ENCODE measurements around the gene MUS81.

MUS81 gene

DNA sequence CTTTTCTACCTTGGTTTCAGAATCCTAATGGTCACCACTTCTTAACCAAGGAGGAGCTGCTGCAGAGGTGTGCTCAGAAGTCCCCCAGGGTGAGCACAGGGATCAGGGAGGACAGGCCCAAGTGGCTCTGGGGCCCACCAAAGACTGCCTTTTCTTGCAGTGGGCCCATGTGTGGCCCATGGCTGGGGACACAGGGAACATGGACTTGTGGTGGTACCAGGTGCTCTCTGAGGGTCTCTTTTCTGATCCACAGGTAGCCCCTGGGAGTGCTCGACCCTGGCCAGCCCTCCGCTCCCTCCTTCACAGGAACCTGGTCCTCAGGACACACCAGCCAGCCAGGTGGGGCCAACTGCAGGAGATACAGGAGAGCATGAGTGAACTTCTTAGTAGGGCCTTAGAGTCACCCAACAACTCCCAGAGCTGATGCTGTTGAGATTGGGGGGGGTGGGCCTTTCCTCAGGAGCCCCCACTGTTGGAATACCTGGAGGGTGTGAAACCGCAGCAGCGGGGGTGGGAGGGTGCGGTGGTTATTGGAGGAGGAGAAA is 2.0 kb downstream of the MUS81 start:
- no peak for DNase-seq

DNA sequence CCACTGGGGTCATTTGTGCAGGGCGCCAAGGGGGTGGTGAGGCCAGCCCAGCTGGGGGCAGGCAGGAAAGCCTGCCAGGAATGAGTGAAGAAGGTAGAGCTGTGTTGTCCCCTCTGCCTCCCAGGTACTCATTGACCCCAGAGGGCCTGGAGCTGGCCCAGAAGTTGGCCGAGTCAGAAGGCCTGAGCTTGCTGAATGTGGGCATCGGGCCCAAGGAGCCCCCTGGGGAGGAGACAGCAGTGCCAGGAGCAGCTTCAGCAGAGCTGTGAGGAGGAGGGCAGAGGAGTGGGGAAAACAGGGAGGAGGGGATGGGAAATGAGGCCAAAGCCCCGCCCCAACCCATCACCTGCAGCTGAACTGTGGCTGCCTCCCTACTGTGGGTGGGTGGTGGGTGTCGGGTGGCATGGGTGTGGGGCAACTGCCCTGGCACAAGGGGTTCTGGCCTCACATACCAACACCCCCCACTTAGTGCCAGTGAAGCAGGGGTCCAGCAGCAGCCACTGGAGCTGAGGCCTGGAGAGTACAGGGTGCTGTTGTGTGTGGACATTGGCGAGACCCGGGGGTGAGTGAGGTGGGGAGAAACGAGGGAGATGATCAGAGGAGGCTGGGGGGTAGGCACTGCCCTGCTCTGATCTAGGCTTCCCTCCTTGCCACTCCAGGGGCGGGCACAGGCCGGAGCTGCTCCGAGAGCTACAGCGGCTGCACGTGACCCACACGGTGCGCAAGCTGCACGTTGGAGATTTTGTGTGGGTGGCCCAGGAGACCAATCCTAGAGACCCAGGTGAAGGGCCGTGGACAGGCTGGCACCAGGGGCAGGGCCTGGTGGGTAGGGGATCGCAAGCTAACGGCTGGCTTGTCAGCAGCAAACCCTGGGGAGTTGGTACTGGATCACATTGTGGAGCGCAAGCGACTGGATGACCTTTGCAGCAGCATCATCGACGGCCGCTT is 3.0 kb downstream of the MUS81 start:
- DNase-seq: no peak

DNA sequence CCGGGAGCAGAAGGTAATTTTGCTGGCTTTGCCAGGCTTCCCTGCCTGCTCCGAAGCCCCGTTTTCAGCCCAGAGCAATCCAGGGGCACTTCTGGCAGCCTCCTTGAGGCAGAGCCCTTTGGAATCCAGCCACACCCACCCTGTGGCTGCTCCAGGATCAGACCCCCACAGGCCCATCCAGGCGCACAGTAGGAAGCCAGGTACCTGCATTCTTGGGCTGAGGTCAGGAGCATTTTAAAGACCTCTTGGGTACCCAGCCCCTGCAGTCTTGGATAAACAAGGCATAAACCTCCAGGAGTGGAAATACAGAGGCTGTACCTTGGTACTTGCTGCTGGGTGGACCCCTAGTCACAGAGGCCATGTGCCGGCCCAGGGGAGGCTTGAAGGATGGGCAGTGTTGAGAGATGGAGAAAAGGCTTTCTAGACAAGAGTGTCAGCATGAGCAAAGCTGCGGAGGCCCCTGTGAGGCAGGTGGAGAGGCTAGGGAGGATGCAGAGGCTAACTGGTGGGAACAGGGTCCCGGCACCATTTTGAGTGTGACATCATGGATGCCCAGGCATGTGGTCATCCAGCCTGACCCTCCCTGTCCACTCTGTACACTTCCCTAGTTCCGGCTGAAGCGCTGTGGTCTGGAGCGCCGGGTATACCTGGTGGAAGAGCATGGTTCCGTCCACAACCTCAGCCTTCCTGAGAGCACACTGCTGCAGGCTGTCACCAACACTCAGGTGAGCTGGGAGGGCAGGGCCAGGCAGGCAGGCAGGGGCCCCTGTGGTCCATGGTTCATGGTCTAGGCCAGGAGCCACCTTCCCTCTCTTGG is 3.9 kb downstream of the MUS81 start:
- DNase-seq: no peak

DNA sequence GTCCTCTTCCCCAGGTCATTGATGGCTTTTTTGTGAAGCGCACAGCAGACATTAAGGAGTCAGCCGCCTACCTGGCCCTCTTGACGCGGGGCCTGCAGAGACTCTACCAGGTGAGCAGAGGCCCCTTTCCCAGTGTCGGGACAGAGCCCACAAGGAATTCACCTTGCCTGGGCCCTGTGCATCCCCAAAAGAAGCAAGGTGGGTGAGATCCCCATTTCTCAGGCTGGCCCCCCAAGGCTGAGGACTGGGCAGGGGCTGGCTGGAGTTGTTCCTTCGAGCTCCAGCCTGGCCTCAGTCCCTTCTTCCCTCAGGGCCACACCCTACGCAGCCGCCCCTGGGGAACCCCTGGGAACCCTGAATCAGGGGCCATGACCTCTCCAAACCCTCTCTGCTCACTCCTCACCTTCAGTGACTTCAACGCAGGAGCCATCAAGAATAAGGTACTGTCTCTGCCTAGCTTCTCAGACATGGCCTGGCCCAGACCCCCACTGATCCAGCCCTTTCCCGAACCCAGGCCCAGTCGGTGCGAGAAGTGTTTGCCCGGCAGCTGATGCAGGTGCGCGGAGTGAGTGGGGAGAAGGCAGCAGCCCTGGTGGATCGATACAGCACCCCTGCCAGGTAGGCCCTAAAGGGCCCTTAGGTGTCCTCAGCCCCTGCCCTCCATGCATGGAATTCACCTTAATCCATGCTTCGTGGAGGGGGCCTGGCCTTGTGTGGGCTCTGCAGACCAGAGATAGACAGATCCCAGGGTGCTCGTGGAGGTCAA is 4.7 kb downstream of the MUS81 start:
- DNase-seq: no peak

DNA sequence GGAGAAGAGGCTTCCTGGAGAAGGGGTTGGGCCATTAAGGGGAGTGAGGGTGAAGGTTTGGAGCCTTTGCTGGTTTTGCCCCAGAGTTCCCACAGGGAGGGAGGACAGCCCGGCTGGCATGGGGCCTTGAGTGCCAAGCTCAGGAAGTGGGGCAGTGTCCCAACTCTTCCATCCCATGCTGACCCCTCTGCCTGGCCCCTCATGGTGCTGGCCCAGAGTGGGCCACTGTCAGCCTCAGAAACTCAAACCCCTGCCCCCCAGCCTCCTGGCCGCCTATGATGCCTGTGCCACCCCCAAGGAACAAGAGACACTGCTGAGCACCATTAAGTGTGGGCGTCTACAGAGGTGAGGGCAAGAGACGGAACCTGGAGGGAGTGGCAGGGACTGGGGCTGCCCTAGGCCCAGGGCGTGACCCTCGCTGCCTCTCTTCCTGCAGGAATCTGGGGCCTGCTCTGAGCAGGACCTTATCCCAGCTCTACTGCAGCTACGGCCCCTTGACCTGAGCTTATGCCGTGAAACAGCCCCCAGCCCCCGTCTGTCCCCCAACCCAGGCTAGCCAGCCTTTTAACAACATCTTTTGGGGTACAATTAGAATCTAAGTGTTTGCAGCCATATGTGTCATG is 5.4 kb downstream of the MUS81 start:
- no peak for DNase-seq

DNA sequence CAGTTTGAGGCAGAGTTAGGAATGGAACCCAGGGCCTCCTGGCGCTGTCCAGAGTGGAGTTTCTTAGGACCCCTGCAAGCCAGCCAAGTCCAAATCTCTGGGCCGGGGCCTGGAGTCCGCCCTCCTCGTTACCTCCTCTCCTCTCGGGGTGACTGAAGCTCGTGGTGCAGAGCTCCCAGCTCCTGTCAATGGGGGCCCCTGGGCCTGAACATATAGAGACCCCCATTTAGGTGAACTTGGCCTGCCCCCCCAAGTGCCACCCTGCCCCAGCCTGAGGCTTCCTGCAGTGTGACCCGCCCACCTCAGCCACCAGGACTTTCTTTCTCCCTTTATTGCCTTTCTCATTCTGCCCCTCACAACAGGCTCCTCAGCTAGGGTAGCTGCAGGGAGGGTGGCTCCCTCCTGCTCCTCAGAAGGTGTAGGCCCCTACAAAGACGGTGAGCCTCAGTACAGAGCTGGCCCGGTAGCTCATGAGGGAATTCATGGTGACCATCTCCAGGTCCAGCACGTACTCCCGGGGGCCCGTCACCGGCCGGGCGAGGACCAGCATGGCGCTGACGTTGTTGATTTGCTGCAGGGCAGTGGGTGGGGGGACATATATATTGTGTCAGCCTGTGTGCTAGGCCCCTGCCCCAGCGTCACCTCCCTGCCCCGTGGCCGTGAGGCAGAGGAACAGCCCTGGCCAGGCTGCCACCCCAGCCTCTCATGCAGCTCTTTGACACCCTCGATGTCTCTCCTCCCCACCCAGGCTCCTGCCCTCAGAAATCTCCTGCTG is 6.5 kb downstream of the MUS81 start:
- DNase-seq: no peak

DNA sequence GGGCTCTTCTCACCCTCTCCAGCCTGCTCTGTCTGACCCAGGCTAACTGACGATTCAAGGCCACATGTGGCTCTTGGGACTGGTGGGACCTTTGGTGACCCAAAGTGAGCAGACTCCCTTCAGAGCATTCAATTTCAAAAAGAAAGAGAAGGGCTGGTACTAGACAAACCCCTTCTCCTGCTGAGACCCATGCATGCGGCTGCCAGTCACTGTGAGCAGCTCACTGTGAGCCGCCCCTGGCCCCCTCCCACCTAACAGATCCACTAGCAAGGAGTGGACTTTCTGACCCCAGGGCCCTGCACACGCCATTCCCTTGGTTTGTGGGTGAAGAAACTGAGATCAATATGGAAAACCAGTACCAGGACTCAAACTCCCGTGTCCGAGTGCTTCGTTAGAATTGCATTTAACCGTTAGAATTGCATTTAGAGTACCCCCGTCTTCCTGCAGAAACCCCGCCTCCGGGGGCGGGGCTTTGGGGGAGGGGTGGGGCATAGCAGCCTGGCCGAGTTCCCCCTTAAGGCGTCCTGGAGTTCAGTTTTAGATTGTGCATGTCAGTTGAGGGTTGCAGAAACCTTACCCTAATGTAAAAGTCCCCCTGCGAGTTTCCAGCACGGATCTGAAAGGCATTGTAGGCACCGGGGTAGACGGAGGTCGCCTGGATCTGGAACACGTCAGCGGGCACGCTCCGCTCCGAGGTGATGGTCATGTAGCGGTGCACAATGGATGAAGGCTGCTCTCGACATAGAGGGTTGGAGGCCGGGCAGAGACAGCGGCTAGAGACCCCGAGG is 7.2 kb downstream of the MUS81 start:
- no peak for DNase-seq

DNA sequence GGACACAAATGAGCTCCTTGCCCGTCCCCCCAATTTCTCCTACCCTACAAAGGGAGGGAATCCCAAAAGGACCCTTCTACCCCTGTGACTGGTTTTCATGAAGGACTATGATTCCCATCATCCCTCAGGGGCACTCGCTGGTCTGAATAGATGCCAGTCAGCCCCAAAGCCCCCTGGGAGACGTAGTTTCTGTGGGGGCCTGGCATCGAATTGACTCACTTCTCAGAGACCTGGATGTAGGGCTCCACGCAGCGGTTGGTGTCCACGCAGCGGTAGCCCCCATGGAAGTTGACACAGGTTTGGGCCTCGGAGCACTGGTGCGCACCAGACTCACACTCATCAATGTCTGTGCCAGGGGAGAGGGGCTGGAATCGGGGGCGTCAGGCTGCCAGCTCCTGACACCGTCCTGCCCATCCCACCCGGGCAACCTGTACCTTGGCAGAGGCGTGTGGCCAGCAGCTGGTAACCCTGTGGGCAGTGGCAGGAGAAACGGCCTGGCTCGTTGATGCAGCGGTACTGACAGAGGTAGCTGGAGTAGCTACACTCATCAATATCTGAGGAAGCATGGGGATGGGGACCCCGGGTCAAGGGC is 7.9 kb downstream of the MUS81 start:
- no peak for DNase-seq

DNA sequence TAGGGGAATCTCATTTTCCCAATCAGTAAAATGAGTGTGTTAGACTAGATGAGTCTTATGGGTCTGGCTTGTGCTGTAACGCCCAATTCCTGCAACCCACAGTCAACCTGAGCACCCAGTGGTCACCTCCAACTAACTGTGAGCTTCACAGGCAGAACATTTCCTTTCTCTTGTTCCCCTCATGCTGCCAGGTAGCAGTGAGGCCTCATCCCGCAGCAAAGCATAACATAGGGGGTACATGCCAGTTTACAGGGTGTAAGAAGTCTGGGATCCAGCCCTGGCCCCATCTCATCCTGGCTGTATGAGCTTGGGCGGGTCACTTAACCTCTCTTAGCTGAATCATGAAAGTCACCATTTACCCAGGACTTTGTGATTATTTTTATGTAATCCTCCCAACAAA is 8.7 kb downstream of the MUS81 start:
- no peak for DNase-seq

DNA sequence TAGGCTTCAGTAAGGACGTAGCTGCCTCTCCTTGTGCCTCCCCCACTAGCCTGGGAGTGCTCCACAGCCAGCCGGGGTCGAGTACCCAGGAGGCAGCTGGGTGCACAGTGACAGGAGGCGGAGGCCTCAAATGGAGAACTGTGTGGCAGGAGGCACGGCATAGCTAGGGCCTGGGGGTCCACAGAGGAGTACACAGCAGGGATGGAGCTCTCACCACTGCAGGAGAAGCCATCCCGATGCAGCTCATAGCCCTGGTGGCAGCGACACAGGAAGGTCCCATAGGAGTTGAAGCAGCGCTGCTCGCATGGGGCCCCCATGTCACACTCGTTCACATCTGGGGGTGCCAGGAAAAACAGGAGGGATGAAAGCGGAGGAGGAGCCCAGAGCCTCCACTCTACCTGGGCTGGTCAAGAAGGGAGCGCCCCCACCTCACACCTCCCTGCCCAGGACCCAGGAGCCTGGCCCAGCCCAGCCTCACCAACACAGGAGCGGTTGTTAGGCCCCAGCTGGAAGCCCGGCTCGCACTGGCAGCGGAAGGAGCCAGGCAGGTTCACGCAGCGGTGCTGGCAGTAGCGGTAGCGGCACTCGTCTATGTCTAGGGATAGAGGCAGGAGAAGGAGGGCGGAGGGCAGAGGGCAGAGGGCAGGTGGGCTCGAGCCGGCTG is 9.5 kb downstream of the MUS81 start:
- DNase-seq: no peak

DNA sequence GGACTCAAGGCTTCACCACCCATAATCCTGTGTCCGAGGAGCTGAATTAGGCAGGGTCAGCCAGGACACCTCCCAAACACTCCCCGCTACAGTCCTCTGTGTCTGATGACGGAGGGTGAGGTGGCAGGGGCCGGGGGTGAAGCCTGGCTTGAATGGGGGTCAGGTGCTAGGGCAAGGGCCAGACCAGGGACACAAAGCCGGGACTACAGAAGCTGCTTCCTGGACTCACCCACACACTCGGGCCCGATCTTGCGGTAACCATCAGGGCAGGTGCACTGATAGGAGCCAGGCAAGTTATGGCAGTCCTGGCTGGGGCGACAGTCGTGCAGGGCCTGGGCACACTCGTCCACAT is 10.1 kb downstream of the MUS81 start:
- DNase-seq: no peak

DNA sequence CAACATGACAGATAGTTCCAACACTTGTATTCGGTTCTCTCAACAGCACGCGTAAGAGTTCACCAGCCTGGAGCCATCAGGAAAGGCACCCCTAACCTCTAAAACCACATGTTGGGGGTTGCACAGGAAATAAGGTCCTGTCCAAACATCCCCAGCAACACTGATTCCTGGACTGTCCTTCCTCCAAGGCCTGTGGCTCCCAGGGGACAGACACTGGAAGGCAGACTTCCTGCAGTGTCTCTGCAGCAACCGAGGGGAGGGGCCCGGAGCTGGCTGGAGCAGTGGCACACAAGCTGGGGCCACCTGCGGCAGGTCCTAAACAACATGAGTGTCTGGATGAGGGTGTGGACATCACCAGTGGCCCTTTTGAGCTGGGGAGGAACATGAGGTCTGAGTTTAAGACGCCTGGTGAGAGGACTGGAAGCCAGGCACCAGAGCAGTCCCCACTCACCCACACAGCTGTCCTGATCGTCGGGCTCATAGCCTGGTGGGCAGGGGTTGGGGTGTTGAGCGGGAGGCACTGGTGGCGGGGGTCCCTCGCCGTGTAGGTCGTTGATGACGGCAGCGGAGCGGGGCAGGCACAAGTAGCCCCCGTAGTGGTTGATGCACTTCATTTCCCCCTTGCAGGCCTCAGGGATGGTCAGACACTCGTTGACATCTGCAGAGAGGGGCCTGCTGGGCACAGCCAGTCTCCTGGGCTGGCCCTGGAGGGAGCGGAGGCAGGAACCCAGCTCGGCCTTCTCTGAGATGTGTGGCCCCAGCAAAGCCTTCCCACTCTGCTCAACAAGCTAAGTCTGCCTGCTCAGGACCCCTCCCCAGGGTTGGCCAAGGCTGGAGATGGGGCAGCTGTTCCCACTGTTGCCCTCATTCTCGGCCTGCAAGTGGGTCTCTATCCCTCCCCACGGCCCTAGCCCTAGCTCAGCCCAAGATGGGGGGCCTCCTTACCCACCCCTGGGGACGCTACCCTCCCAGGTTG is 10.8 kb downstream of the MUS81 start:
- DNase-seq: no peak

DNA sequence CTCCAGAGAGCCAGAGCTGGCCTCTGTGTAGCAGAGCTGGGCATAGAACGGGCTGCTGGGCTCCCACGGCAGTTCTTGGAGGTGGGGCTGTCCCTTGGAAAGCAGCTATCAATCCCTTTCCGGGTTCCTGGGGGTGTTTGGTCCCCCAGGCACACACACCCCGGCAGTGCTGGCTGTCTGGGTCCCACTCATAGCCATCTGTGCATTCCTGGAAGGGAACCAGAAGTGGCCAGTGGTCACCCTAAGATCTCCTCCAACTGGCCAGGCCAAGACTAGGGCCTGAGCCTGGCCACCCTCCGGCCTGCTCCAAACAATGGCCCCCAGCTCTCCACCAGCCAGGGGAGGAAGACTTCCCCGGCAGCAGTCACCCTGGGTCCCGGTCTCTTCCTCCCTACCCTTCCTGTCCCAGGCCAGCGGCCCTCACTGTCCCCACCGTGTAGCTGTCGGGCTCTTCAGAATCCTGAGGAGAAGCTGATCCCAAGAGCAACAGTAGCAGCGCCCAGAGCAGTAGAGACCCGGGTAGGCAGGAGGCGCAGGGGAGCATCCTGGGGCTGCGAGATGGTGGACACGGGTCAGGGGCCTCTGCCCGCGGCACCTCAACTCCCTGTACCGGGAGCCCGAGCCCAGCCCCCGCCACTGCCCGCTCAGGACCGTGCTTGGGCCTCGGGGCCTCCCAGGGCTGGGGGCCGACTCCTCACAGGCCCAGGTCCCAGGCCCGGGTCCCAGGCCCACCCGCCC is 11.7 kb downstream of the MUS81 start:
- no peak for DNase-seq

DNA sequence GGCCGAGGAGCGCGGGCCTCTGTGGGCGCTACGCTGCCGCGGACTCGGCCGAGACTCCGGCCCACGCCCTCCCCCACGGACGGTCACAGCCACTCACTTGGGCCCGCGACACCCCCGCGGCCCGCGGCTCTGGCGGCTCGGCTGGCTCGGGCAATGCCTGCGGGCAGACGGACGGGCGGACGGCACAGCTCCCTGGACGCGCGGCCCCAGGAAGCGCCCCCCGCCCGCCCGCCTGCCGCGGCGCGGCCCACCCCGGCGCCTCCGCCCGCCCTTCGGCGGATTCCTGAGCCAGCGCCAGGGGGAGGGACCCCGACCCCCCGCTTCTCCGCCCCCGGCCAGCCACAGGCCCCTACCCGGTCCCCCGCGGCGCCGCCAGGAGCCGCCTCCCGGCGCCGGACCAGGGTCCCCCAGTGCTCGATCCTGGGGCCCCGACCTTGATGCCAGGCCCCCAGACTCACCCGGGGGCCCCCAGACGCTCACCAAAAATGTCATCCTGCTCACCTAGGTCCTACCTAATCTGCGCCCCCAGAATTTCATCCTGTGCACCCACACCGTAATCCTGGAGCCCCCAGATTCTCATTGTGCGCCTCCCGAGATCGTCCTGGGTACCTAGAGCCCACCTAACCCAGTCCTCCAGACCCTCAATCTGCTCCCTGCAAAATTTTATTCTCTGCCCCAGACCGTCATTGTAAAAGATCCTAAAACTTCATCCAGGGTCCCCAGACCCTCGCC is 12.5 kb downstream of the MUS81 start, which contains the start of gene EFEMP2:
Gene EFEMP2, minus strand, starts transcription at position 215 of the 732 bp plus-strand sequence. CDS start 446 bp downstream, outside the sequence.
- DNase-seq: no peak

DNA sequence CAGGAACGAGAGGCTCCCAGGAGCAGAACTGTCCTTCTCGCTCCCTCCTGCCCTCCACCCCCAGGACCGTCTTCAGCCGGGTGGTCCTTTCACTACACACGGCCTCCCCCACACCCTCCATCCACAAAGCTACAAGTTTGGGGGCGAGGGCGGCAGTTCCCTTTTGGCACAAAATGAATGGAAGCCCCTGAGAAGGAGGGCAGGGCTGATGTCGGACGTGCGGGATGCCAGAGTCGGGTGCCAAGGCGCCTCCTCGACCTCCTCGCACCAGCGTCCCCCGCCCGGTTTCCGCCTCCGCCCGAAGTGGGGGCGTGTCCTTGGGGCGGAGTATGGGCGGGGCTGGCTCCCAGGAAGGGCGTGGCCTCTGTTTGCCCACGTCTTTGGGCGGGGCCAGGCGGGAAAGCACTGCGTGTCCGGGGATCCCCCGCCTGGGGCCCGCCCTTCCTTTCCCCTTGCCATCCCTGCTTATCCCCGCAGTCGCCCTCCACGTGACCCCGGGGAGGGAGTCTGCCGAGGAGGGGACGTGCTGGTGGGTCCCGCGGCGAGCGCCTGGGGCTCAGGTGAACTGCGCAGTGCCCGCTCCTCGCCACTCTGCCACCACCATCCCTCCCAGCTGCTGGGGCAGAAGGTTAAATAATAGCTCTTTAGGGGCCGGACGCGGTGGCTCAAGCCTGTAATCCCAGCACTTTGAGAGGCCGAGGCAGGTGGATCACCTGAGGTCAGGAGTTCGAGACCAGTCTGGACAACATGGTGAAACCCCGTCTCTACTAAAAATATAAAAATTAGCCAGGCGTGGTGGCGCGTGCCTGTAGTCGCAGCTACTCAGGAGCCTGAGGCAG is 13.3 kb downstream of the MUS81 start:
- DNase-seq: peak; percentile 92

DNA sequence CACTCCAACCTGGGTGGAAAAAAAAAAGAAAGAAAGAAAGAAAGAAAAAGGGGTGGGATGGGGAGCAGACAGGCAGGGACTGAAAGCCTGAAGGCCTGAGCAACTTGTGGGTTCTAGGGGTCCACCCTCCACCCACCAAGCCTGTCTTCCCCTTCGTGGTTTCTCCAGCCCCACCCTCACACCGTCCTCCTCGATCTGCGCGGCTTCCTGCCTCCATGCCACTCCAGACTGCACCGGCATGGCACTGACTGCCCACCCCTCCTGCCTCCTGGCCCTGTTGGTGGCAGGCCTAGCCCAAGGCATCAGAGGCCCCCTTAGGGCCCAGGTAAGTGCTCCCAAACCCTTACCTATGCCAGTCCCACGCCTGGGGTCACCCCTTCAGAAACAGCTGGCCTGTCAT is 19.4 kb downstream of the MUS81 start, which contains the start of gene CTSW:
Gene CTSW, plus strand, starts transcription at position 221 of the 400 bp plus-strand sequence. Its CDS starts 18 bp downstream, at position 239.
- peak; percentile 79 for DNase-seq

Data from NK-92 treated with Interleukin-12 subunit alpha and Interleukin-12 subunit beta, amount 100 ng/mL, for 24 hours (cell line).